Activated effector memory CD4-positive, alpha-beta T cell treated with Interleukin-2 at 50 U/mL for 16 hours (primary cell): ENCODE data around the gene ADH7.
"Not testable (repeated sequence)": the region's sequence is repeated elsewhere in the genome, so short reads cannot be mapped to it uniquely, and the experiment has no call there.

Experiments
- DNase-seq: peaks from one replicate; pipeline ENCODE4 v3.0.0-alpha.2; 2020

ADH7 gene

DNA sequence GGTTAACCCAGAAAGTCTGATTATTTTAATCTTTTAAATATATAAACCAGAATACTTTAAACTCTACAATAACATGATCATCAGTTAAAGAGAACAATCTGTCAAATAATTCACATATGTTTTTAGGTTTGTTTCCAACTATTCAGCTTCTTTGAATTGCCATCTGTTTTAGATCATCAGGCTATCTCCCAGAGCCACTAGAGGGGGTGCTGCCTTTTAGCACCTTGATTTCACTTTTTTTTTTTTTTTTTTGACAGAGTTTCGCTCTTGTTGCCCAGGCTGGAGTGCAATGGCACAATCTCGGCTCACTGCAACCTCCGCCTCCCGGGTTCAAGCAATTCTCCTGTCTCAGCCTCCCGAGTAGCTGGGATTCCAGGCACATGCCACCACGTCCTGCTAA, 57.8 kb downstream of the ADH7 start:
- DNase-seq, result not testable (repeated sequence)

DNA sequence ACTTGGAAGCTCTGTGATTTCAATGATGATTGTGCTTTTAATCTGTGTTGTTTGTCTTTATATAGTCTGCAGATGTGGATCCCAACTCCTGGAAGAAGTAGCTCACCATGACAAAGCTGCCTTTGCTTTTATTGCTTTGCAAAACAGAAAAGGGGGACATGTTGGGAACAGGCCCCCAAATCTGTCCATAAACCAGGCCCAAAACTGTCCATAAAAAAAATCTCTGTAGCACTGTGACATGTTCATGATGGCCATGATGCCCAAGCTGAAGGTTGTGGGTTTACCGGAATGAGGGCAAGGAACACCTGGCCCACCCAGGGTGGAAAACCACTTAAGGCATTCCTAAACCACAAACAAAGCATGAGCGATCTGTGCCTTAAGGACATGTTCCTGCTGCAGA, 62.7 kb downstream of the ADH7 start:
- DNase-seq, result not testable (repeated sequence)

DNA sequence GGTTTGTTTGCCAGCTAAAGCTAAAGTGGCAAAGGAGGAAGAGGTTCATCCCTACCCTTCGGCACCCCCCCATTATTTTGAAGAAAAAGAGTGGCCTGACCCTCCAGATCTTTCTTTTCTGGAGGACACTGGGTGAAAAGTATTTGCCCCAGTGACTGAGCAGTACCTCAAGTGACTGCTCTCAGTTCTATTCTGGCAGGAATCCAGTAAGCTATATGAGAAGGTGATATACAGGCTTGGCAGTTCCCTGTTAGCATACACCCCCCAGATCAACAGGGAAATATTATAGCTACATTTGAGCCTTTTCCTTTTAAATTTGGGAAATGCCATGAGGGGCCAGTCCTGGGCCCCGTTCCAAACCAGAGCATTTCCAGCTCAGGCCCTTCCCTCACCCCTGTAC, 67.3 kb downstream of the ADH7 start:
- not testable (repeated sequence) for DNase-seq

DNA sequence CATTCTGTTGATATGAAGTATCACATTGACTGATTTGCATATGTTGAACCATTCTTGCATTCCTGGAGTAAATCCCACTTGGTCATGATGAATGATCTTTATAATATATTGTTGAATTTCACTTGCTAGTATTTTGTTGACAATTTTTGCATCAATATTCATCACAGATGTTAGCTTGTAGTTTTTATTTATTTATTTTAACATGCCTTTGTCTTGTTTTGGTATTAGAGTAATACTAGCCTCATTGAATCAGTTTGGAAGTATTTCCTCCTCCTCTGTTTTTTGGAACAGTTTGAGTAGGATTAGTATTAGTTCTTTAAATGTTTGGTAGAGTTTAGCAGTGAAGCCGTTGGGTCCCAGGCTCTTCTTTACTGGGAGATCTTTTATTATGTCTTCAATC, 68.7 kb downstream of the ADH7 start:
- no peak for DNase-seq

DNA sequence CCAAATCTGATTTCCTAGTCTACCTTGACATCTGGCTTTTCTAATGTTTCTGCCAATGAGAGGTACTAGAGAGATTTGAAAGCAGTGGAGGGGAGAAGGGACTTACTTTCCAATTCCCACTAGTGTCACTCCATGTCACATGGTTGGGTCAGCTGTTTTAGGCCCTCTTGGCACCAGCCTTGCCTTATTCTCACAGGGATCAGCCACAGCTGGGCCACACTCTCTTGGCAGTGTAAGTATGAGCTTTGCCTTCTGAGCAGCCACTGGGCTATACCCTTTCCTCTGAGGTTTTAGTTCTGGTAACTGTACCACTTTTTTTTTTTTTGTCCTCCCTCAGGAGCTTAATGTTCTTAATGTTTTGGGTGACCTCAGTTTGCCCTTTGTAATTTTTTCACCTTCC, 72.4 kb downstream of the ADH7 start:
- DNase-seq, result no peak
